HepG2 (cell line): ENCODE measurements around the gene PHC1. TPM values are rescaled to one million over a fixed set of nuclear protein-coding genes. Genes with fewer than 3 reads are reported as not detected.
"Not testable (repeated sequence)": the region's sequence is repeated elsewhere in the genome, so short reads cannot be mapped to it uniquely, and the experiment has no call there.

Experiments
- ATAC-seq: fragments of 200-7000 bp; cut with Tn5 transposase; 3 replicates; pipeline ENCODE4 v1.9.1; 2020; ENCODE audit warnings: mild to moderate bottlenecking, moderate library complexity
- BruUV-seq: library from RNA; stranded (reverse); fragments of 400-500 nt; replicated peaks from 2 replicates; lab custom pipeline; 2021; lab: Mats Ljungman, UMichigan
- CTCF ChIA-PET: fragments of 300-600 bp; formaldehyde crosslinking; extraction: SDS; loops from one replicate; lab custom pipeline; 2021; ENCODE audit warnings: low total read pairs, inconsistent platforms, low intra/inter-chr PET ratio; lab: Yijun Ruan, JAX
- POLR2A ChIA-PET: fragments of 350-600 bp; sonication (Branson Sonifier 250); formaldehyde crosslinking; loops from one replicate; lab custom pipeline; 2020; ENCODE audit warnings: antibody characterized with exemption, inconsistent platforms; lab: Yijun Ruan, JAX
- DNase-seq: peaks from one replicate; pipeline ENCODE4 v3.0.0-alpha.2; 2015; ENCODE audit warnings: low spot score
- FAIRE-seq: peaks from 3 replicates; lab custom pipeline; 2011; peaks lifted over from hg19 to GRCh38; lab: Jason Lieb, UNC
- H2AFZ ChIP-seq: one replicate; pipeline ENCODE4 v1.6.1; 2011; ENCODE audit warnings: low read length, inconsistent platforms
- H3K27ac ChIP-seq: fragments of 300-600 bp; 3 replicates; pipeline ENCODE4 v1.8.0; 2011; ENCODE audit warnings: mixed run types, mild to moderate bottlenecking, mixed read lengths, low read length, inconsistent platforms; ENCODE audit not compliant: insufficient read depth; ENCODE audit errors: extremely low read length
- H3K27me3 ChIP-seq, 2 experiments: fragments of 200-600 bp in 1 of 2; 2 replicates in 1 of 2; 3 replicates in 1 of 2; pipeline versions ENCODE4 v1.6.0 to v1.8.0; 2011; ENCODE audit warnings: low read length in 2 of 2, mild to moderate bottlenecking in 2 of 2, moderate library complexity in 2 of 2, inconsistent platforms in 1 of 2; ENCODE audit not compliant: insufficient read depth in 2 of 2, control insufficient read depth in 1 of 2
- H3K36me3 ChIP-seq, 2 experiments: fragments of 200-600 bp in 1 of 2; replicated peaks in 1 of 2; 2 replicates in 1 of 2; 3 replicates in 1 of 2; pipeline versions ENCODE4 v1.5.1 to v1.8.0; 2011; ENCODE audit warnings: low read length in 2 of 2, inconsistent platforms in 1 of 2; ENCODE audit not compliant: insufficient read depth in 2 of 2, control insufficient read depth in 1 of 2
- H3K4me1 ChIP-seq: 2 replicates; pipeline ENCODE4 v1.5.1; 2012; ENCODE audit warnings: low read length, inconsistent platforms; ENCODE audit not compliant: insufficient read depth
- H3K4me2 ChIP-seq: 2 replicates; pipeline ENCODE4 v1.6.0; 2011; ENCODE audit warnings: low read depth, low read length, inconsistent platforms
- H3K4me3 ChIP-seq, 3 experiments: fragments of 200-600 bp in 1 of 3; sonication (generic), shearing (Covaris generic) in 1 of 3; replicated peaks in 1 of 3; 2 replicates each; pipeline ENCODE4 v1.5.1; 2011 to 2016; ENCODE audit warnings: low read length in 3 of 3, inconsistent platforms in 2 of 3, low read depth in 2 of 3, mild to moderate bottlenecking in 2 of 3, control low read depth in 1 of 3, mixed read lengths in 1 of 3; ENCODE audit not compliant: insufficient read depth in 1 of 3
- H3K79me2 ChIP-seq: one replicate; pipeline ENCODE4 v1.6.1; 2011; ENCODE audit warnings: low read length, inconsistent platforms; ENCODE audit not compliant: insufficient read depth
- H3K9ac ChIP-seq: 2 replicates; pipeline ENCODE4 v1.6.0; 2011; ENCODE audit warnings: mild to moderate bottlenecking, low read depth, low read length, inconsistent platforms; ENCODE audit not compliant: insufficient read depth
- H3K9me3 ChIP-seq: 2 replicates; pipeline ENCODE4 v1.5.1; 2012; ENCODE audit warnings: mild to moderate bottlenecking, low read length
- H4K20me1 ChIP-seq: 2 replicates; pipeline ENCODE4 v1.6.0; 2011; ENCODE audit warnings: inconsistent platforms, mild to moderate bottlenecking, low read length, moderate library complexity; ENCODE audit not compliant: insufficient read depth
- DMTF1 ChIP-seq: sonication (generic); formaldehyde crosslinking; IDR thresholded peaks from 2 replicates; pipeline ENCODE4 v1.4.0; 2020; ENCODE audit warnings: mild to moderate bottlenecking, missing genetic modification reagents
- GTF3A ChIP-seq: sonication (generic); formaldehyde crosslinking; conservative IDR thresholded peaks from 2 replicates; pipeline ENCODE4 v1.4.0; 2020; ENCODE audit warnings: mild to moderate bottlenecking, missing genetic modification reagents
- TRIM22 ChIP-seq: fragments of 450-650 bp; IDR thresholded peaks from 2 replicates; pipeline ENCODE4 v1.6.1; 2017
- ZBTB4 ChIP-seq: sonication (generic); formaldehyde crosslinking; IDR thresholded peaks from 2 replicates; pipeline ENCODE4 v1.4.0; 2020; ENCODE audit warnings: missing genetic modification reagents, mild to moderate bottlenecking, borderline replicate concordance
- ZNF224 ChIP-seq: sonication (generic); formaldehyde crosslinking; IDR thresholded peaks from 2 replicates; pipeline ENCODE4 v1.5.0; 2020; ENCODE audit warnings: mild to moderate bottlenecking, missing genetic modification reagents
- ZNF513 ChIP-seq: sonication (generic); formaldehyde crosslinking; conservative IDR thresholded peaks from 2 replicates; pipeline ENCODE4 v1.5.0; 2020; ENCODE audit warnings: missing genetic modification reagents
- ZNF547 ChIP-seq: sonication (generic); formaldehyde crosslinking; IDR thresholded peaks from 2 replicates; pipeline ENCODE4 v1.5.1; 2020; ENCODE audit warnings: mild to moderate bottlenecking, missing genetic modification reagents
- WGBS: methylation state at CpG from one replicate; pipeline ENCODE4 v1.1.6; 2017; ENCODE audit warnings: low lambda C conversion rate; 5-methylcytosine and 5-hydroxymethylcytosine counted together
- in situ Hi-C: cut with HindIII; loops from 2 replicates; pipeline ENCODE4 v1.10.0; 2017; ENCODE audit warnings: low pct_unique_long_range_greater_than_20kb; ENCODE audit not compliant: extremely low pct_ligation_motif_present
- intact Hi-C: fragments of 100-400 bp; cut with micrococcal nuclease; formaldehyde crosslinking; loops from one replicate; pipeline ENCODE4 v1.10.0; 2022; ENCODE audit not compliant: unreplicated experiment
- polyA plus RNA-seq, 8 experiments: library from polyadenylated mRNA; depleted of rRNA in 3 of 8; stranded (reverse) in 7 of 8; unstranded in 1 of 8; fragments of >200 nt; fragmentation: Illumina TruSeq in 4 of 8; extraction: Trizol in 4 of 8; gene quantifications; 2 replicates each; pipeline versions ENCODE4 v1.2.1 to v1.2.3, GENCODE V29; 2011 to 2016; ENCODE audit warnings: low read depth in 4 of 8, missing spikeins in 1 of 8, mixed read lengths in 1 of 8; ENCODE audit not compliant: insufficient read depth in 1 of 8
- total RNA-seq, 5 experiments: library from RNA; depleted of rRNA; stranded (reverse); fragments of >200 nt; fragmentation: Illumina TruSeq; extraction: Trizol; gene quantifications; 2 replicates each; pipeline ENCODE4 v1.2.3, GENCODE V29; 2016; ENCODE audit warnings: low read depth in 1 of 5

The PHC1 gene
- total and polyA plus RNA-seq, 2 of the 13 experiments (the other 11 are each of a cell fraction or from before 2014, with no cell fraction given), result 9.4 to 35.0 TPM

GRCh38 chr12:8917751-8918150 lies 3.4 kb downstream of the PHC1 start (continued):
- no peak for TF ChIP-seq ZNF224
- TF ChIP-seq ZBTB4 (CRISPR knock-in tag), result no peak
- TF ChIP-seq ZNF513 (CRISPR knock-in tag), result no peak
- TF ChIP-seq TRIM22, result no peak
- no peak for TF ChIP-seq ZNF547 (CRISPR knock-in tag)
- no peak for TF ChIP-seq DMTF1 (CRISPR knock-in tag)
- no peak for TF ChIP-seq GTF3A (CRISPR knock-in tag)

GRCh38 chr12:8919643-8920042 lies 5.3 kb downstream of the PHC1 start:
- in situ Hi-C loops, H3K27ac ChIP-seq, H3K9ac ChIP-seq, H3K4me2 ChIP-seq, POLR2A ChIA-PET, intact Hi-C loops, H2AFZ ChIP-seq, H3K27me3 ChIP-seq, CTCF ChIA-PET, DNase-seq, H3K9me3 ChIP-seq, H3K36me3 ChIP-seq, H3K4me3 ChIP-seq, FAIRE-seq, ATAC-seq, H3K79me2 ChIP-seq, BruUV-seq, H4K20me1 ChIP-seq: not testable (repeated sequence)
- peaks cover 16% of the 10 kb centered on the region for H3K4me1 ChIP-seq
- WGBS, result 84% methylated on average over 2 of the region's 4 CpGs
